K562 (cell line): ENCODE data around the gene C16orf74.

Source experiments
- EZH2 ChIP-seq: IDR thresholded peaks from 2 replicates; pipeline ENCODE4 v1.6.1; 2012; ENCODE audit warnings: low read depth, mild to moderate bottlenecking, inconsistent platforms, low read length, borderline replicate concordance
- HDGF ChIP-seq: fragments of 450-650 bp; IDR thresholded peaks from 2 replicates; pipeline ENCODE4 v1.6.1; 2016
- MYNN ChIP-seq, 2 experiments: sonication (generic); formaldehyde crosslinking in 1 of 2; IDR thresholded peaks; 2 replicates each; pipeline versions ENCODE4 v1.5.0 to v1.6.1; 2016 to 2020; ENCODE audit warnings: antibody characterized with exemption in 1 of 2, missing genetic modification reagents in 1 of 2
- NFRKB ChIP-seq: fragments of 450-650 bp; IDR thresholded peaks from 2 replicates; pipeline ENCODE4 v1.6.1; 2016; ENCODE audit warnings: low read depth
- NUFIP1 ChIP-seq: fragments of 450-650 bp; IDR thresholded peaks from 2 replicates; pipeline ENCODE4 v1.6.1; 2018; ENCODE audit not compliant: partially characterized antibody
- POLR2A ChIP-seq: fragments of 450-650 bp; conservative IDR thresholded peaks from 2 replicates; pipeline ENCODE4 v1.6.1; 2016
- RAD21 ChIP-seq, 2 experiments: fragments of 250-450 bp in 1 of 2; fragments of 450-650 bp in 1 of 2; sonication (Bioruptor Pico) in 1 of 2; formaldehyde crosslinking in 1 of 2; IDR thresholded peaks in 1 of 2; conservative IDR thresholded peaks in 1 of 2; 2 replicates each; pipeline versions ENCODE4 v1.4.0 to v1.8.0; 2020 to 2022; ENCODE audit warnings: mild to moderate bottlenecking in 2 of 2, moderate library complexity in 1 of 2
- SPI1 ChIP-seq: IDR thresholded peaks from 2 replicates; pipeline ENCODE4 v1.6.1; 2011; ENCODE audit warnings: low read depth, low read length, control low read depth, borderline replicate concordance
- TF ChIP-seq, protein P1 (sequence below): sonication (generic); formaldehyde crosslinking; IDR thresholded peaks from 2 replicates; pipeline ENCODE4 v1.8.1; 2023; ENCODE audit warnings: mild to moderate bottlenecking, missing genetic modification reagents
- TF ChIP-seq, protein P2 (sequence below), 3 experiments: IDR thresholded peaks in 2 of 3; conservative IDR thresholded peaks in 1 of 3; 2 replicates each; pipeline ENCODE4 v1.5.1; 2011 to 2012; ENCODE audit warnings: low read length in 3 of 3, mild to moderate bottlenecking in 3 of 3, control low read depth in 2 of 3, improper control_type of control experiment in 1 of 3, inconsistent platforms in 1 of 3, low read depth in 1 of 3, mixed read lengths in 1 of 3, moderate library complexity in 1 of 3; ENCODE audit not compliant: insufficient read depth in 2 of 3
- TF ChIP-seq, protein P3 (sequence below): sonication (generic); formaldehyde crosslinking; IDR thresholded peaks from 2 replicates; pipeline ENCODE4 v1.5.0; 2020; ENCODE audit warnings: missing genetic modification reagents

DNA sequence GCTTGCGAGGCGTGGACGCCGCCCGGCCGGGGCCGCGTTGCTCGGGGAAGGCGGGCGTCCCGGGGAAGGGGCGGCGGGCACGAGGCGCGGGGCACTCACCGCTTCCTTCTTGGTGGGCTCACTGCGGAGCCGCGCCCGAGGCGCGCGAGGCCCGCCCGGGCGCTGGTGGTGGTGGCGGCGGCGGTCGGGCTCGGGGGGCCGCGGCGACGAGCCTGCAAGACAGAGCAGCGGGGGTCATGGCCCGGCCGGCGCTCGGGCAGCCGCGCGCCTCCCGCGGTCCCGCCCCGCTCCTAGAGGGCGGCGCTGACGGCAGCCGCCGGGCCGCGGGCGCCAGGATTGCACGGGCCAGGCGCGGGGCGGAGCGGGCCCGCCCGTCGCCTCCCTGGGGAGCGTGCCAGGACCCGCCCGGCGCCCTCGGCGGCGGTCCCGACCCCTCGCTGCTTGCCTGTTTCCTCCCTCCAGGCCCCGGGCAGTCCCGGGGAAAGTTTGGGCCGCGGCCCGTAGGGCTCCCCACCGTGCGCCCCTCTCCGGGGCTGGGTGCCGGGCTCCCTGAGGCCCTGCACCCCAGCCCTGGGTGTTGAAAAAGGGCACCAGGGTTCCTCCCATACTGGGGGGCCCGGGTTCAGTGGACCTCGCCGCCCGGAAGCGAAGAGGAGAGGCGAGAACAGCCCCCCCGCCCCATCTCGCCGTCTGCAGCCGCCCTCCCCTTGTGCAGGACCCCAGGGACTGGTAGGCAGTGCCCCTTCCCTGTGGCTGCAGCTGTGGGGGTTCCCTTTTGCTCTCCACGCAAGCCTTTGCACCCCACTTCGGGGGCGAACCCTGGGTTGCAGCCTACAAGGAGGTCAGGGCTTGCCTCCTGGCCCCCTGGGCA lies at the start of gene C16orf74:
- TF ChIP-seq EZH2 = no peak
- no peak for TF ChIP-seq SPI1
- TF ChIP-seq NUFIP1 = no peak
- TF ChIP-seq, protein P1, sequence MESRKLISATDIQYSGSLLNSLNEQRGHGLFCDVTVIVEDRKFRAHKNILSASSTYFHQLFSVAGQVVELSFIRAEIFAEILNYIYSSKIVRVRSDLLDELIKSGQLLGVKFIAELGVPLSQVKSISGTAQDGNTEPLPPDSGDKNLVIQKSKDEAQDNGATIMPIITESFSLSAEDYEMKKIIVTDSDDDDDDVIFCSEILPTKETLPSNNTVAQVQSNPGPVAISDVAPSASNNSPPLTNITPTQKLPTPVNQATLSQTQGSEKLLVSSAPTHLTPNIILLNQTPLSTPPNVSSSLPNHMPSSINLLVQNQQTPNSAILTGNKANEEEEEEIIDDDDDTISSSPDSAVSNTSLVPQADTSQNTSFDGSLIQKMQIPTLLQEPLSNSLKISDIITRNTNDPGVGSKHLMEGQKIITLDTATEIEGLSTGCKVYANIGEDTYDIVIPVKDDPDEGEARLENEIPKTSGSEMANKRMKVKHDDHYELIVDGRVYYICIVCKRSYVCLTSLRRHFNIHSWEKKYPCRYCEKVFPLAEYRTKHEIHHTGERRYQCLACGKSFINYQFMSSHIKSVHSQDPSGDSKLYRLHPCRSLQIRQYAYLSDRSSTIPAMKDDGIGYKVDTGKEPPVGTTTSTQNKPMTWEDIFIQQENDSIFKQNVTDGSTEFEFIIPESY (CRISPR knock-in tag) = no peak
- no peak for TF ChIP-seq MYNN (IDR thresholded peaks at IDR 0.05)
- TF ChIP-seq MYNN (CRISPR knock-in tag; IDR thresholded peaks at IDR 0.05) = no peak
- no peak for TF ChIP-seq NFRKB
- TF ChIP-seq HDGF = no peak
- no peak for TF ChIP-seq POLR2A
- TF ChIP-seq, protein P2, sequence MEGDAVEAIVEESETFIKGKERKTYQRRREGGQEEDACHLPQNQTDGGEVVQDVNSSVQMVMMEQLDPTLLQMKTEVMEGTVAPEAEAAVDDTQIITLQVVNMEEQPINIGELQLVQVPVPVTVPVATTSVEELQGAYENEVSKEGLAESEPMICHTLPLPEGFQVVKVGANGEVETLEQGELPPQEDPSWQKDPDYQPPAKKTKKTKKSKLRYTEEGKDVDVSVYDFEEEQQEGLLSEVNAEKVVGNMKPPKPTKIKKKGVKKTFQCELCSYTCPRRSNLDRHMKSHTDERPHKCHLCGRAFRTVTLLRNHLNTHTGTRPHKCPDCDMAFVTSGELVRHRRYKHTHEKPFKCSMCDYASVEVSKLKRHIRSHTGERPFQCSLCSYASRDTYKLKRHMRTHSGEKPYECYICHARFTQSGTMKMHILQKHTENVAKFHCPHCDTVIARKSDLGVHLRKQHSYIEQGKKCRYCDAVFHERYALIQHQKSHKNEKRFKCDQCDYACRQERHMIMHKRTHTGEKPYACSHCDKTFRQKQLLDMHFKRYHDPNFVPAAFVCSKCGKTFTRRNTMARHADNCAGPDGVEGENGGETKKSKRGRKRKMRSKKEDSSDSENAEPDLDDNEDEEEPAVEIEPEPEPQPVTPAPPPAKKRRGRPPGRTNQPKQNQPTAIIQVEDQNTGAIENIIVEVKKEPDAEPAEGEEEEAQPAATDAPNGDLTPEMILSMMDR (IDR thresholded peaks at IDR 0.05 in 2 of 3, conservative IDR thresholded peaks at IDR 0.05 in 1 of 3; ENCODE audit: insufficient read depth in 2 of 3, low read depth in 1 of 3, low read length in 3 of 3) = no peak
- TF ChIP-seq, protein P3, sequence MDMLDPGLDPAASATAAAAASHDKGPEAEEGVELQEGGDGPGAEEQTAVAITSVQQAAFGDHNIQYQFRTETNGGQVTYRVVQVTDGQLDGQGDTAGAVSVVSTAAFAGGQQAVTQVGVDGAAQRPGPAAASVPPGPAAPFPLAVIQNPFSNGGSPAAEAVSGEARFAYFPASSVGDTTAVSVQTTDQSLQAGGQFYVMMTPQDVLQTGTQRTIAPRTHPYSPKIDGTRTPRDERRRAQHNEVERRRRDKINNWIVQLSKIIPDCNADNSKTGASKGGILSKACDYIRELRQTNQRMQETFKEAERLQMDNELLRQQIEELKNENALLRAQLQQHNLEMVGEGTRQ (CRISPR knock-in tag) = no peak
- TF ChIP-seq RAD21 (CRISPR knock-in tag; conservative IDR thresholded peaks at IDR 0.05 in 1 of 2, IDR thresholded peaks at IDR 0.05 in 1 of 2) = no peak
